Stimulated activated CD8-positive, alpha-beta memory T cell treated with anti-CD3 and anti-CD28 coated beads, Interleukin-7, amount 100 ng/mL, for 48 hours (primary cell): ENCODE data around the gene HDAC5.
"Not testable (repeated sequence)": the region's sequence is repeated elsewhere in the genome, so short reads cannot be mapped to it uniquely, and the experiment has no call there.

Experiments
- DNase-seq, 2 donors: peaks; one replicate each; pipeline ENCODE4 v3.0.0-alpha.2; 2020; ENCODE audit warnings: low read depth in 1 of 2; ENCODE audit errors: extremely low read depth in 1 of 2

The HDAC5 gene

GRCh38 chr17:44071198-44071520 is 52.3 kb downstream of the HDAC5 start:
- DNase-seq = peak in 1 of 2 donors; percentile 70

GRCh38 chr17:44070455-44071197 is 52.8 kb downstream of the HDAC5 start, which contains the start of gene G6PC3:
Gene G6PC3, plus strand, starts transcription at chr17:44070735. Its CDS starts 231 bp downstream, at chr17:44070966.
- peak; percentile 75 to 90 for DNase-seq

- DNase-seq = no peak
These were observed 53.4 kb downstream of the HDAC5 start for GRCh38 chr17:44069974-44070454.

- DNase-seq = no peak
These were observed 55.9 kb downstream of the HDAC5 start for GRCh38 chr17:44067545-44067940.

- peak; percentile 74 to 87 for DNase-seq
These were observed 57.1 kb downstream of the HDAC5 start, which contains the start of gene LSM12 for GRCh38 chr17:44066204-44066930. Gene LSM12, minus strand, starts transcription at chr17:44066671. Its CDS starts 84 bp downstream, at chr17:44066587.

- no peak for DNase-seq
These were observed 57.7 kb downstream of the HDAC5 start for GRCh38 chr17:44065668-44066203.

GRCh38 chr17:44063704-44064639 is 59.5 kb downstream of the HDAC5 start:
- no peak for DNase-seq

- no peak for DNase-seq
These were observed 60.6 kb downstream of the HDAC5 start for GRCh38 chr17:44062871-44063270.

- no peak for DNase-seq
These were observed 62.0 kb downstream of the HDAC5 start for GRCh38 chr17:44061446-44061845.

- DNase-seq = no peak
These were observed 64.1 kb downstream of the HDAC5 start for GRCh38 chr17:44059101-44059892.

GRCh38 chr17:44053125-44053872 is 70.1 kb downstream of the HDAC5 start:
- no peak for DNase-seq

- DNase-seq = no peak
These were observed 74.0 kb downstream of the HDAC5 start for GRCh38 chr17:44049294-44050060.

GRCh38 chr17:44046893-44047292 is 76.5 kb downstream of the HDAC5 start:
- DNase-seq = not testable (repeated sequence)

- DNase-seq = no peak
These were observed 78.0 kb downstream of the HDAC5 start for GRCh38 chr17:44045486-44045885.

- DNase-seq = no peak
These were observed 79.4 kb downstream of the HDAC5 start for GRCh38 chr17:44044071-44044470.

GRCh38 chr17:44043272-44043696 is 80.2 kb downstream of the HDAC5 start:
- DNase-seq = no peak

GRCh38 chr17:44039829-44040635 is 83.4 kb downstream of the HDAC5 start:
- no peak for DNase-seq

GRCh38 chr17:44038604-44039011 is 84.8 kb downstream of the HDAC5 start:
- DNase-seq = no peak
